GM18511 (cell line): ENCODE measurements around the gene GPC5.
"Not testable (repeated sequence)": the region's sequence is repeated elsewhere in the genome, so short reads cannot be mapped to it uniquely, and the experiment has no call there.

ENCODE experiments used
- ATAC-seq: cut with Tn5 transposase; IDR thresholded peaks from one replicate; pipeline ENCODE4 v1.9.1; 2021; ENCODE audit warnings: mild to moderate bottlenecking, moderate library complexity; ENCODE audit not compliant: unreplicated experiment

GPC5 gene

DNA sequence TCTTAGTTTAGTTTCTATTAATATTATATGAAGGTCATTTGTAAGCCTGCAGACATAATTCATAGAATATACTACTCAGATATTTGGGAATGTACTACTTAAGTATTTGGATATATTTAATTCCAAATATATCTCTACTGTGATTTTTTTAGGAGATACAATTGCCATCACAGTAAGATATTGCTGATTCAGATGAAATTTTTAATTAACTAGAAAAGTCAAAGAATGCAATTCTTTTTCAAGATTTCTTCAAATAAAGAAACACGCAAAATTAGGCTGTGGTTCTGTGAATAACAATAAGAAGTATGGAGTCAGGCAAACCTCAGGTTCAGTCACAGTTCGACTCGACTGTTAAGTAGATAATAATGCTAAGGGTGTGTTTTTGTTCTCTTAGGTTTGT, 1277.8 kb downstream of the GPC5 start:
- no peak for ATAC-seq

DNA sequence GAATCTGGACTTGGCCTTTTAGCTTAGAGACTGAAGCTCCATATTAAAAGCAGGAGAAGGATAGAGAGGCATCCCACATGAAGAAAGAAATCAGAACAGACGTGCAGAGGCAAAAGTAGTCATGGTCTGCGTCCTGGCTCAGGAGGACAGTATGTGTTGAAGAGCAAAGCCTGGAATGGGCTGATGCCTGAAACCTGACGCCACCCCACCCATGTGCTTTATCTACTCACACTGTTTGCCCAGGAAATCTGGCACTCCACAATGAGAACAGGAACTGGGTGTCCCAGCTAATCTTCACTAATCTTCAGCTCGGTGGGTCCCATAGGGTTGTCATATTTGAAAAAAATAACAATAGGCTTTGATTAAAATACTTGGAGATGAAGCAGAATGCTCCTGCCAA, 1279.2 kb downstream of the GPC5 start:
- no peak for ATAC-seq

DNA sequence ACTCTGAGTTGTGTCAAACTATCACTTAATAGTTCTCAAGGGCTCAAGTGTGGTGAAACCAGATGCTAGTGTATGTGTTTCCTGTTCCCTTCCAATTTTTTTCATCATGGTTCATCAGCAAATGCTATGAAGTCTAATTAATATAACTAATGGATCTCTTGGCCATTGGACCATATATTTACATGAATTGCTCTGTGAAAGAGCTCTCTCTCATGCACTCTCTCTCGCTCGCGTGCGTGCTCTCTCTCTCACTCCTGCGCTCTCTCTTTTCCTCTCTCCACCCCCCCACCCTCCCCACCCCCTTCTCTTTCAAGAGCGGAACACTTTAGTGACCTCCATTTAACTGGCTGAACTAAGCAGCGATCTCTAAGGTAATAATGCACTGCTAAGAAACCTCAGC, 1281.2 kb downstream of the GPC5 start:
- ATAC-seq, result no peak

GRCh38 chr13:92681239-92681638, 1282.8 kb downstream of the GPC5 start:
- ATAC-seq, result no peak

GRCh38 chr13:92682832-92683517, 1284.6 kb downstream of the GPC5 start:
- no peak for ATAC-seq

DNA sequence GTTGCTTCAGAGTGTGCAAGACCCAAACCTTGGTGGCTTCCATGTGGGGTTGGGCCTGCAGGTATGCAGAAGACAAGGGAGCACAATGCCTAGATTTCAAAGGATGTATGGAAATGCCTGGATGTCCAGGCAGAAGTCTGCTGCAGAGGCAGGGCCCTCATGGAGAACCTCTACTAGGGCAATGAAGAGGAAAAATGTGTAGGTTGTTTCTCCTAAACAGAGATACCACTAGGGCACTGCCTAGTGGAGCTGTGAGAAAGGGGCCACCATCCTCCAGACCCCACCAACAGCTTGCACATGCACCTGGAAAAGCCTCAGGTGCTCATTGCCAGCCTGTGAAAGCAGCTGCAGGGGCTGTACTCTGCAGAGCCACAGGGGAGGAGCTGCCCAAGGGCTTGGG, 1295.6 kb downstream of the GPC5 start:
- no peak for ATAC-seq

DNA sequence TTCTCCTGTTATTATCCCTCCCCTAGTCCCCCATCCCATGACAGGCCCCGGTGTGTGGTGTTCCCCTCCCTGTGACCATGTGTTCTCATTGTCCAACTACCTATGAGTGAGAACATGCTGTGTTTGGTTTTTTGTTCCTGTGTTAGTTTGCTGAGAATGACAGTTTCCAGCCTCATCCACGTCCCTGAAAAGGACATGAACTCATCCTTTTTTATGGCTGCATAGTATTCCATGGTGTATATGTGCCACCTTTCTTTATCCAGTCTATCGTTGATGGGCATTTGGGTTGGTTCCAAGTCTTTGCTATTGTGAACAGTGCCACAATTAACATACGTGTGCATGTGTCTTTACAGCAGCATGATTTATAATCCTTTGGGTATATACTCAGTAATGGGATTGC, 1297.4 kb downstream of the GPC5 start:
- ATAC-seq, result not testable (repeated sequence)

- ATAC-seq, result no peak
Measured at GRCh38 chr13:92716749-92717148, 1318.3 kb downstream of the GPC5 start.

GRCh38 chr13:92717857-92718256, 1319.4 kb downstream of the GPC5 start:
- no peak for ATAC-seq

DNA sequence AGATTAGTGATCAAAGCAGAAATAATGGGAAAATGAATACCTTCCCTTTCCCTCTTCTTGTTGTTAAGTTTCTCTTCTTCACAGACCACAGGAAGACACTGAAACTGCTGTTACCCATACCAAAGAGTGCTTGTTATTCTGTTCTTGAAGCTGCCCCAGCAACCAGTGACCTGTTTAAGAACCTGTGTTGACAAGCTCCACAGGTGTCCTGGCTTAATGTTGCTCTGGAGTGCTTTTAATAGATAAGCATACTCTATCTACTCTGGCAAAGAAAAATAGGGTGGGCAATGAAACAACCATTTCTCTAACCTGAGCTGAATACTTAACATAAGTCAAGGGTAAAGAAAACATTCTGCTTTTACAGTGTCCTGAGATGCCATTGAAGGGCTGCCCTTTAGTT, 1321.4 kb downstream of the GPC5 start:
- no peak for ATAC-seq

DNA sequence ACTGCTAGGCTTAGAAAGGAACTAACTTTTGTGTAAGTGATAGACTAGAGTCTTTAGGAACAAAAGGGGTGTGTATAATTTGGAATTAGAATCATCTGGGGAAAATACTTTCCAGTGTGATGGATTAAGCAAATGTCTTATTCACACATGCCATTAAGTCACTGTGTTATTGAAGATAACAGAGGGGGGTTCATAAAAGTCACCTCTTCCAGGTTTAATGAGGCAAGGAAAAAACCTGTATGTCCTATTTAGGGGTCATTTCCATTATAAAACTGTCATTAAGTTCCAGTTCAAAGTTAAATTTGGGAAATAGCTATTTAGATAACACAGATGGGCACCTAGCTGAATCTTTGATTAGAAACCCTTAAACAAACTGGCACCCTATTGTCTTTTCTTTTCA, 1323.2 kb downstream of the GPC5 start:
- ATAC-seq, result no peak

GRCh38 chr13:92727118-92727517, 1328.7 kb downstream of the GPC5 start:
- ATAC-seq, result no peak

- no peak for ATAC-seq
Measured at GRCh38 chr13:92734068-92734467, 1335.6 kb downstream of the GPC5 start.

- no peak for ATAC-seq
Measured at GRCh38 chr13:92734545-92734944, 1336.1 kb downstream of the GPC5 start.

GRCh38 chr13:92735909-92736308, 1337.5 kb downstream of the GPC5 start:
- no peak for ATAC-seq

- ATAC-seq, result no peak
Measured at GRCh38 chr13:92739306-92739818, 1340.9 kb downstream of the GPC5 start.

DNA sequence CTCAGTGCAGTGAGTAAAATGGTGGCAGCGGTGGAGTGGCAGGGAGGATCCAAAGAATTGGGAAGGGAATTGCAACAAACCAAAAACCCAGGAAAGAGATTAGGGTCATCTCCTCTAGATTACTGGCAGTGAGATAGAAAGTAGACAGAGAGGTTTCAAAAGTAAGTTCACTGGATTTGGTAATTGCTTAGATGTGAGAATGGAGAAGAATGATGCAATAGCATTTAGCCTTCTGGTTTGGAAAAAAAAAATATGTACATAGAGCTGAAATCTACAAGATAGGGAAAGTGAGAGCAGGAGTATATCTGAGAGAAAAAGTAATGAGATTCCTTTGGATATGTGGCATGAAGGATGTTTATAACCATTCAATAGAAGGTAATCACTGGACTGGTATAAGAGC, 1345.6 kb downstream of the GPC5 start:
- ATAC-seq, result no peak

DNA sequence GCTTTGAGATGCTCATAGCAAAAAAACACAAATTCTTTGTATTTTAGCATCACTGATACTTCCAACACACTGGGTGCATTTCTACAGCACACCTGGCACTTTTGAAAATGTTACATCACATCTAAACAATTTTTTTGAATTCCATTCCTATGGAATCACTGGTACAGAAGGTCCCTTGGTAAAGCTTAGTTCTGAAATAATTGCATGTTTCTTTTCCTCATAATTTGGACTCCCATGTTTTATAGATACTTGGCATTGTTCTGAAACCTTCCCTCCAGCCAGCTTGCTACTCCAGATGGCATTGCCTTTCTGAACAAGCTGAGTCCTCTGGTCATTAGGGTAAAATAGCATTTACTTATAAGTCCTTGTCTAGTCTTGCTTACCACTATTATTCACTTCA, 1346.8 kb downstream of the GPC5 start:
- ATAC-seq, result no peak

DNA sequence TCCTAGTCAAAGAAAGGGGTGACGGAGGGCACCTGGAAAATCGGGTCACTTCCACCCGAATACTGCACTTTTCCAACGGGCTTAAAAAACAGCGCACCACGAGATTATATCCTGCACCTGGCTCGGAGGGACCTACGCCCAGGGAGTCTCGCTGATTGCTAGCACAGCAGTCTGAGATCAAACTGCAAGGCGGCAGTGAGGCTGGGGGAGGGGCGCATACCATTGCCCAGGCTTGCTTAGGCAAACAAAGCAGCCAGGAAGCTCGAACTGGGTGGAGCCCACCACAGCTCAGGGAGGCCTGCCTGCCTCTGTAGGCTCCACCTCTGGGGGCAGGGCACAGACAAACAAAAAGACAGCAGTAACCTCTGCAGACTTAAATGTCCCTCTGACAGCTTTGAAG, 1354.3 kb downstream of the GPC5 start:
- ATAC-seq, result not testable (repeated sequence)

GRCh38 chr13:92761710-92762109, 1363.3 kb downstream of the GPC5 start:
- no peak for ATAC-seq

DNA sequence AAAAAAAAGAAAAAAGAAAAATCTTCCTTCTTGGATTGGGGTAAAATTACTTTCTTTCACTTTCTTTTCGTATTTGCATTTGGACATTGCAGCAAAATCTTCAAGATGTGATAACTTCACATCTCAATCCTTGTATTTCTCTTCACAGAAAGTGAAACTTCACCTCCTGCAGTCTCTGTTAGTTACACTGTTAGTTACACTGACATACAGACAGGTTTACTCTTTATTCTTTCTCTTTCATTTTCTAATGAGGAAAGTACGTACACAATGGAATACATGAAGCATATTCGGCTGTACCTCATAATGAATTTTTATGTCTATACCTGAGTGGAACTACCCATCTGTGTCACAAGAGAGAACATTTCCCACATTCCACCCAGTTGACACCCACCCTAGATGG, 1369.0 kb downstream of the GPC5 start:
- no peak for ATAC-seq

DNA sequence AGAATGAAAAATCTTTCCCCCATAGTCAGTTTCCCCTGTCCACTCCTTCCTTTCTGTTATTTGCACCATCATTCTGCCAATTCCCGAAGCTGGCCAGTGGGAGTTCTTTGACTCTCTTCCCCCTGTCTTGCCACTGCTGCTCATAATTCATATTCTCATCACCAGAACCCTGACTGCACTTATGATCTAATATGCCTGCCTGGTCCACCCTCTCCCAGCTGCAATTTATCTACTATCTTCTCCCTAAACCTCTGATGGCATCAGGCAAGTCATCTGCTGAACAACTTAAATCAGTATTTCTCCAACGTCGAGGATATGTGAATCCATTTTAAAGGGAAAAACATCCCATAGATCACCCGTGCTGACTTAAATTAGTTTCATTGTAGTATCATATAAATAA, 1370.2 kb downstream of the GPC5 start:
- no peak for ATAC-seq

- ATAC-seq, result no peak
Measured at GRCh38 chr13:92769046-92769445, 1370.6 kb downstream of the GPC5 start.
